Prostate gland (tissue), 2 donors: ENCODE data around the gene B4GALT1.
"Not testable (repeated sequence)": the region's sequence is repeated elsewhere in the genome, so short reads cannot be mapped to it uniquely, and the experiment has no call there.

Experiments
- CTCF ChIP-seq, 4 experiments: fragments of 200-600 bp in 2 of 4; fragments of 450-650 bp in 2 of 4; sonication (generic) in 2 of 4; IDR thresholded peaks; 1 replicate in 3 of 4; 2 replicates in 1 of 4; pipeline ENCODE4 v1.5.1; 2016 to 2019; ENCODE audit warnings: antibody characterized with exemption in 4 of 4, mild to moderate bottlenecking in 2 of 4, moderate library complexity in 2 of 4
- POLR2A ChIP-seq: fragments of 450-650 bp; IDR thresholded peaks from one replicate; pipeline ENCODE4 v1.6.1; 2016; ENCODE audit warnings: antibody characterized with exemption, mild to moderate bottlenecking
- POLR2AphosphoS5 ChIP-seq: sonication (generic); formaldehyde crosslinking; IDR thresholded peaks from one replicate; pipeline ENCODE4 v1.6.1; 2017; ENCODE audit warnings: antibody characterized with exemption

- not testable (repeated sequence) for TF ChIP-seq CTCF (IDR thresholded peaks at IDR 0.05); POLR2AphosphoS5; POLR2A
Observed at GRCh38 chr9:33164921-33165262, 2.2 kb downstream of the B4GALT1 start.
